EL (cell line): ENCODE measurements around the gene MORN4.

Experiments
- DNase-seq: peaks from one replicate; pipeline ENCODE4 v3.0.0-alpha.2; 2016

The MORN4 gene

DNA sequence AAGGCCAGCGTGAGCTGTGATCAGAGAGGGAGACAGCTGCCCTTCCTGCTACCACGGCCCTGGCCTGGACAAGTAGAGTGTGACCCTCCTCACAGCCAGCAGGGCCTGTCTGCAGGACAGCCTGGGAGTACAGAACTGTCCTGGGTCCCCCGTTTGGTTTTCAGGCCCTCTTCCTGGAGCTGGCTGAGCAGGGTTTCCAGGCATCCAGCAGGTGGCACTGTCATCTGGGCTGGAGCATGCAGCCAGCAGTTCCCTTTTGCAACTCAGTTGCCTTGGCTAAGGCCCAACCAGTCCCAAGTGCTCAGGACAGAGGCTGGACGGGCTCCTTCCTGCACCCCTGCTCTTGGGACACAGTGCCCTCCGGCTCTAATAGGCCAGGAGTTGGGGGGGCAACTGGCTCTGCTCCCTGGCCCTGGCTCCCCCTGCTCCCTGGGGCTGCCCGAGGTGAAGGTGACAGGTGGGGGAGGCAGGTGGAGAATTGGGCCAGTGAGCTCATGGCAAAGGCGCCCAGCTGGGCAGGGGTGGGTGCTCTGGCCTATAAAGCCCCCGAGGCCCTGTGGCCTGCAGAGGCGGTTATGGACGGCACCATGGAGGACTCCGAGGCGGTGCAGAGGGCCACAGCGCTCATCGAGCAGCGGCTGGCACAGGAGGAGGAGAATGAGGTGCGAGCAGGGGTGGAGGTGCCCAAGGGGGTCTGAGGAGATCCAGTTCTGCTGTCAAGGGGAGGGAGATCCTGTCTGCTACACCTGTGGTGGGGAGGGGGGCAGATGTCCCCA, 60.9 kb downstream of the MORN4 start, which contains the start of gene ANKRD2:
Gene ANKRD2, plus strand, starts transcription at position 566 of the 776 bp plus-strand sequence. Its CDS starts 10 bp downstream, at position 576.
- peak; percentile 82 for DNase-seq

DNA sequence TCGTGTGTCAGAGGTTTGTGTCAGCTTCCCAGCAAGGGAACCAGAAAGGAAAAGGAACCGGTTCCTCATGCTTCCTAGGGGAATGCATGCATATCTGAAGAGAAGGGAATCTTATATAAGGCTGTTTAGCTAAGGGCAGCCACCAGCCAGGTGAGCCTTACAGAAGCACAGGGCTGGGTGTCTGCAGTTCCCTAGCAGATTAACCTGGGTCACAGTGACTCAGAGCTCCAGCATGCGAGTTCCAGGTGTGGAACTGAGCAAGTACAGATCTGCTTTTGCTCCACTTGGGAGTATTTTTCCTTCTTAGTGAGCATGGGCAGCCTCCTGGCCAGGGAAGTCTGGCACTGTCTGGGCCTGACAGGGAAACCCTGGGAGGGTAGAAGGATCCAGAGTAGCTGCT, 61.7 kb downstream of the MORN4 start:
- no peak for DNase-seq

DNA sequence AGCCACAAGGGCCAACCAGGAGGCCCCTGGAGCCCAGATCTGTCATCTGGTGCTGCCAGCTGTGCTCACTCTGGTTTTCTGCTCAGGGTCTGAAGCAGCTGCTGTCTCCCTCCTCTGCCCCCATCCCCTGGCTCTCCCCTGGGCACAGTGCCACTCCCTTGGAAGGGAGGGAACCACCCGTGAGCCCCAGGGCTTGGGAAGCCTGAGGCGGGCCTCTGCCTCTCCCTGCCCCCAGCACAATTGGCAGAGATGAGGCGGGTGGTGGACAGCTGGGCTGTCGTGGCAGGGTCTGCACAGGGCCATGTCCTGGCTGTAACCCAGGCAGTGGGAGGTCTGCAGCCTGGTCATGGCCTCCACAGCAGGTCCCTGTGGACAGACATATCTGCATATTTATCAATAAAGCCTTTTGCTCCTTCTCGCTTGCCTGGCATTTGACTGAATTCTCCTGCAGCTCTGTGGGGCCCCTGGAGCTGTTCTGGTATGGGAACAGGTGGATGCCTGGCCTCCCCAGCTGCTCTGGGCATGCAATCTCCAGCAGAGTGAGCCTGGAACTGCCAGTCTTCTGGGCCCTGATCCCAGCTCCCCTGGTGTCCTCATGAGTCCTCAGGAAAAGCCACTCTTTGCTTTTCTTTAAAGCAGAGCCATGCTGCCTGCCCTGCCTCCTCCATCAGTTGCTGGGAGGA, 62.4 kb downstream of the MORN4 start:
- no peak for DNase-seq

DNA sequence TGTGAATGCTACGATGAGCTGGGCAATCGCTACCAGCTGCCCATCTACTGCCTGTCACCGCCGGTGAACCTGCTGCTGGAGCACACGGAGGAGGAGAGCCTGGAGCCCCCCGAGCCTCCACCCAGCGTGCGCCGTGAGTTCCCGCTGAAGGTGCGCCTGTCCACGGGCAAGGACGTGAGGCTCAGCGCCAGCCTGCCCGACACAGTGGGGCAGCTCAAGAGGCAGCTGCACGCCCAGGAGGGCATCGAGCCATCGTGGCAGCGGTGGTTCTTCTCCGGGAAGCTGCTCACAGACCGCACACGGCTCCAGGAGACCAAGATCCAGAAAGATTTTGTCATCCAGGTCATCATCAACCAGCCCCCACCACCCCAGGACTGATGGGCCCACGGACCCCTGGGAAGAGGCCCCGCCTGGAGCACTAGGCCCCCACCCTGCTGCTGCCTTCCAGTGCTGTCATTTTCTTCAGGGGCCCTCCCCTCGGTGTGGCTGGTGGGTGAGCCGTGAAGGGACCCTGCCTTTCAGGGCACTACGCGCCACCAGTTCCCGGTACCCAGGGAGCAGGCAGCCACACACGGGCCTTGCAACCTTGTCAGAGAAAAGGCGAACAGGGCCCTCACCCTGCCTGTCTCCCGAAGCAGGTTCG, 63.0 kb downstream of the MORN4 start:
- DNase-seq: no peak

DNA sequence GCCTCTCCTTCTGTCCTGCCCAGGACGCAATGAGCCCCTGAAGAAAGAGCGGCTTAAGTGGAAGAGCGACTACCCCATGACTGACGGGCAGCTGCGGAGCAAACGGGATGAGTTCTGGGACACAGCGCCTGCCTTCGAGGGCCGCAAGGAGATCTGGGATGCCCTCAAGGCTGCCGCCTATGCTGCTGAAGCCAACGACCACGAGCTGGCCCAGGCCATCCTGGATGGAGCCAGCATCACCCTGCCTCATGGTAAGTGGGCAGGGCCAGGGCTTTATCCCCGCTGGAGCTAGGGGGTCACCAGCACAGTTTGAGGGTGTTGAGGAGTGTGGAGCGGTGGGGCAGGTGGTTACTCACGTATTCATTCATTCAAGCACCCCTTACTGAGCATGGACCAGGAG, 65.4 kb downstream of the MORN4 start:
- DNase-seq: no peak

DNA sequence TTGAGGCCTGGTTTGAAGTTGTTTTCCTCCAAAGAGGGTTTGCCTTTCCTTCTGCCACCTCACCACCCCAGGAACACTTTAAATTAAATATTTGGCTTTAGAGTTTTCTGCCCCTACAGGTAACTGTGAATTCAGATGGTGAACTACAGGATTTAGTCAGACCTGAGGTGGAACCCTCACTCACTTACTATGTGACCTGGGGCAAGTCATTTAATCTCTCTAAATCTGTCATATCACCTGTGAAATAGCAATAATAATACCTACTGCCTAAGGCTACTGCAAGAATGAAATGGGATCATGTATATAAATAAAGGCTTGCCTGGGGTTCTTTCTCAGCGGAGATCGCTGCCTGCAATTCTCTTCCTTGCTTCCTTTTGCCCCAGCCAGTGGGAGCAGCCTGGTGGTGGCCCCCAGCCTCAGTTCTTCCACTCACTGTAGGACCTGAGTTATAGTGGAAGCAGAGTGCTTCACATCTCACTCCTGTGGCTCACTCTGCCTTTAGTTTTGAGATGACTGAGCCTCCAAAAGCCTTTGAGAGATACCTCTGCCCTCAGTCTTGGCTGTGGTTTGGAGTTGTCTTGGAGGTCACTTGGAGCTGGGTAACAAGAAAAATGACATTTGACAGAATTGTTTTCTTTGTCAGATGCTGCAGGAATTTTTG, 66.8 kb downstream of the MORN4 start:
- no peak for DNase-seq

DNA sequence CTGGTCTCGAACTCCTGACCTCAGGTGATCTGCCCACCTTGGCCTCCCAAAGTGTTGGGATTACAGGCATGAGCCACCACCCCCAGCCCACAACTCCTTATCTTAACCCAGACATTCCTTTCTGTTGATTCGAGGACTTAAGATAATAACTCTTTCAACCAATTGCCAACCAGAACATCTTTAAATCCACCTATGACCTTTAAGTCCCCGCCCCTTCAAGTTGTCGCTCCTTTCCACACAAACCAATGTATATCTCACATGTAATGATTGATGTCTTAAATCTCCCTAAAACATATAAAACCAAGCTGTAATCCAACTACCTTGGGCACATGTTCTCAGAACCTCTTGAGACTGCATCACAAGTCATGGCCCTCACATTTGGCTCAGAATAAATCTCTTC, 68.5 kb downstream of the MORN4 start:
- no peak for DNase-seq
